HepG2 (cell line): ENCODE data around the gene CMIP. TPM values are rescaled to one million over a fixed set of nuclear protein-coding genes. Genes with fewer than 3 reads are reported as not detected.

Experiments
- AHR ChIP-seq: IDR thresholded peaks from 2 replicates; pipeline ENCODE4 v1.6.1; 2018; ENCODE audit warnings: missing genetic modification reagents, missing compliant biosample characterization
- CCDC6 ChIP-seq: sonication (generic); formaldehyde crosslinking; IDR thresholded peaks from 2 replicates; pipeline ENCODE4 v1.8.1; 2022; ENCODE audit warnings: mild to moderate bottlenecking, missing genetic modification reagents, moderate library complexity
- CREB1 ChIP-seq, 2 experiments: fragments of 450-650 bp in 1 of 2; IDR thresholded peaks; 2 replicates each; pipeline ENCODE4 v1.6.1; 2016 to 2017; ENCODE audit warnings: control low read depth in 1 of 2, mild to moderate bottlenecking in 1 of 2, missing compliant biosample characterization in 1 of 2, missing genetic modification characterization in 1 of 2
- FOXC1 ChIP-seq: sonication (generic); formaldehyde crosslinking; IDR thresholded peaks from 2 replicates; pipeline ENCODE4 v1.8.0; 2022; ENCODE audit warnings: mild to moderate bottlenecking, missing genetic modification reagents, borderline replicate concordance
- FOXK2 ChIP-seq: fragments of 450-650 bp; IDR thresholded peaks from 2 replicates; pipeline ENCODE4 v1.6.1; 2016
- FOXO1 ChIP-seq: sonication (generic); formaldehyde crosslinking; IDR thresholded peaks from 2 replicates; pipeline ENCODE4 v1.4.0; 2020; ENCODE audit warnings: missing genetic modification reagents
- MTA1 ChIP-seq: sonication (generic); formaldehyde crosslinking; IDR thresholded peaks from 2 replicates; pipeline ENCODE4 v1.4.0; 2020; ENCODE audit warnings: missing genetic modification reagents, mild to moderate bottlenecking, borderline replicate concordance
- MTF1 ChIP-seq: sonication (generic); formaldehyde crosslinking; IDR thresholded peaks from 2 replicates; pipeline ENCODE4 v1.5.0; 2020; ENCODE audit warnings: missing genetic modification reagents
- RFX5 ChIP-seq: IDR thresholded peaks from 2 replicates; pipeline ENCODE4 v1.6.1; 2011; ENCODE audit warnings: low read depth, low read length, improper control_type of control experiment
- SNAPC2 ChIP-seq: sonication (generic); formaldehyde crosslinking; IDR thresholded peaks from 2 replicates; pipeline ENCODE4 v1.8.1; 2022; ENCODE audit warnings: mild to moderate bottlenecking, missing genetic modification reagents
- SP4 ChIP-seq: sonication (generic); formaldehyde crosslinking; IDR thresholded peaks from 2 replicates; pipeline ENCODE4 v1.8.1; 2023; ENCODE audit warnings: mild to moderate bottlenecking, missing genetic modification reagents
- SRF ChIP-seq: IDR thresholded peaks from 2 replicates; pipeline ENCODE4 v1.6.1; 2011; ENCODE audit warnings: mild to moderate bottlenecking, low read depth, low read length, moderate library complexity
- THRA ChIP-seq: sonication (generic); formaldehyde crosslinking; IDR thresholded peaks from 2 replicates; pipeline ENCODE4 v1.4.0; 2020; ENCODE audit warnings: missing genetic modification reagents, borderline replicate concordance
- TRIM24 ChIP-seq: sonication (generic); formaldehyde crosslinking; IDR thresholded peaks from 2 replicates; pipeline ENCODE4 v1.8.0; 2022; ENCODE audit warnings: mild to moderate bottlenecking, missing genetic modification reagents
- ZFP62 ChIP-seq: sonication (generic); formaldehyde crosslinking; IDR thresholded peaks from 2 replicates; pipeline ENCODE4 v1.4.0; 2020; ENCODE audit warnings: missing genetic modification reagents
- ZNF383 ChIP-seq: sonication (generic); formaldehyde crosslinking; IDR thresholded peaks from 2 replicates; pipeline ENCODE4 v1.4.0; 2020; ENCODE audit warnings: missing genetic modification reagents, mild to moderate bottlenecking, borderline replicate concordance
- ZNF598 ChIP-seq: sonication (generic); formaldehyde crosslinking; IDR thresholded peaks from 2 replicates; pipeline ENCODE4 v1.5.1; 2020; ENCODE audit warnings: mild to moderate bottlenecking, missing genetic modification reagents, borderline replicate concordance
- ZNF607 ChIP-seq: sonication (generic); formaldehyde crosslinking; IDR thresholded peaks from 2 replicates; pipeline ENCODE4 v1.5.1; 2020; ENCODE audit warnings: missing genetic modification reagents, mild to moderate bottlenecking, borderline replicate concordance
- ZNF616 ChIP-seq: sonication (generic); formaldehyde crosslinking; IDR thresholded peaks from 2 replicates; pipeline ENCODE4 v1.5.0; 2020; ENCODE audit warnings: low read depth, mild to moderate bottlenecking, missing genetic modification reagents
- ZNF766 ChIP-seq: sonication (generic); formaldehyde crosslinking; IDR thresholded peaks from 2 replicates; pipeline ENCODE4 v1.5.0; 2020; ENCODE audit warnings: missing genetic modification reagents, borderline replicate concordance
- ZNF891 ChIP-seq: sonication (generic); formaldehyde crosslinking; IDR thresholded peaks from 2 replicates; pipeline ENCODE4 v1.5.0; 2020; ENCODE audit warnings: mild to moderate bottlenecking, missing genetic modification reagents
- ZSCAN30 ChIP-seq: sonication (generic); formaldehyde crosslinking; IDR thresholded peaks from 2 replicates; pipeline ENCODE4 v1.5.0; 2020; ENCODE audit warnings: mild to moderate bottlenecking, missing genetic modification reagents
- polyA plus RNA-seq, 8 experiments: library from polyadenylated mRNA; depleted of rRNA in 3 of 8; stranded (reverse) in 7 of 8; unstranded in 1 of 8; fragments of >200 nt; fragmentation: Illumina TruSeq in 4 of 8; extraction: Trizol in 4 of 8; gene quantifications; 2 replicates each; pipeline versions ENCODE4 v1.2.1 to v1.2.3, GENCODE V29; 2011 to 2016; ENCODE audit warnings: low read depth in 4 of 8, missing spikeins in 1 of 8, mixed read lengths in 1 of 8; ENCODE audit not compliant: insufficient read depth in 1 of 8
- total RNA-seq, 5 experiments: library from RNA; depleted of rRNA; stranded (reverse); fragments of >200 nt; fragmentation: Illumina TruSeq; extraction: Trizol; gene quantifications; 2 replicates each; pipeline ENCODE4 v1.2.3, GENCODE V29; 2016; ENCODE audit warnings: low read depth in 1 of 5
- TF ChIP-seq, protein P1 (sequence below): sonication (generic); formaldehyde crosslinking; IDR thresholded peaks from 2 replicates; pipeline ENCODE4 v1.4.0; 2020; ENCODE audit warnings: missing genetic modification reagents
- TF ChIP-seq, protein P2 (sequence below): sonication (generic); formaldehyde crosslinking; IDR thresholded peaks from 2 replicates; pipeline ENCODE4 v1.5.0; 2020; ENCODE audit warnings: mild to moderate bottlenecking, missing genetic modification reagents, borderline replicate concordance
- TF ChIP-seq, protein P3 (sequence below): sonication (generic); formaldehyde crosslinking; IDR thresholded peaks from 2 replicates; pipeline ENCODE4 v1.4.0; 2020; ENCODE audit warnings: mild to moderate bottlenecking, low read depth, missing genetic modification reagents

The CMIP gene
- total and polyA plus RNA-seq, 2 of the 13 experiments (the other 11 are each of a cell fraction or from before 2014, with no cell fraction given) = 10.9 to 18.1 TPM

GRCh38 chr16:81553080-81553813 is 108.6 kb downstream of the CMIP start (continued):
- TF ChIP-seq ZNF598 (CRISPR knock-in tag) (no peak; the same call in 1 of the 2 replicates), ZNF616 (CRISPR knock-in tag) (no peak), MTF1 (CRISPR knock-in tag) (no peak), MTA1 (peak; percentile 96), AHR (CRISPR knock-in tag) (peak; percentile 32; the same call in 1 of the 2 replicates), ZNF891 (CRISPR knock-in tag) (peak; percentile 68), THRA (CRISPR knock-in tag) (peak; percentile 73; the same call in 1 of the 2 replicates), ZNF766 (CRISPR knock-in tag) (0 out of 2 replicates have a peak, but pooled peaks have one; percentile 58), TRIM24 (CRISPR knock-in tag) (no peak), ZNF607 (CRISPR knock-in tag) (peak; percentile 36; the same call in 1 of the 2 replicates), SNAPC2 (peak; percentile 72; the same call in 1 of the 2 replicates), FOXO1 (CRISPR knock-in tag) (peak; percentile 60), FOXK2 (no peak), ZNF383 (CRISPR knock-in tag) (peak; percentile 86; the same call in 1 of the 2 replicates), CCDC6 (CRISPR knock-in tag) (no peak), SP4 (CRISPR knock-in tag) (peak; percentile 49), RFX5 (no peak), SRF (no peak), ZSCAN30 (CRISPR knock-in tag) (no peak), CREB1 (IDR thresholded peaks at IDR 0.05) (no peak), CREB1 (CRISPR knock-in tag; IDR thresholded peaks at IDR 0.05) (no peak), FOXC1 (CRISPR knock-in tag) (0 out of 2 replicates have a peak, but pooled peaks have one; percentile 53), ZFP62 (CRISPR knock-in tag) (no peak)
- TF ChIP-seq, protein P1, sequence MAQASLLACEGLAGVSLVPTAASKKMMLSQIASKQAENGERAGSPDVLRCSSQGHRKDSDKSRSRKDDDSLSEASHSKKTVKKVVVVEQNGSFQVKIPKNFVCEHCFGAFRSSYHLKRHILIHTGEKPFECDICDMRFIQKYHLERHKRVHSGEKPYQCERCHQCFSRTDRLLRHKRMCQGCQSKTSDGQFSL = peak; percentile 70; the same call in 1 of the 2 replicates
- TF ChIP-seq, protein P2, sequence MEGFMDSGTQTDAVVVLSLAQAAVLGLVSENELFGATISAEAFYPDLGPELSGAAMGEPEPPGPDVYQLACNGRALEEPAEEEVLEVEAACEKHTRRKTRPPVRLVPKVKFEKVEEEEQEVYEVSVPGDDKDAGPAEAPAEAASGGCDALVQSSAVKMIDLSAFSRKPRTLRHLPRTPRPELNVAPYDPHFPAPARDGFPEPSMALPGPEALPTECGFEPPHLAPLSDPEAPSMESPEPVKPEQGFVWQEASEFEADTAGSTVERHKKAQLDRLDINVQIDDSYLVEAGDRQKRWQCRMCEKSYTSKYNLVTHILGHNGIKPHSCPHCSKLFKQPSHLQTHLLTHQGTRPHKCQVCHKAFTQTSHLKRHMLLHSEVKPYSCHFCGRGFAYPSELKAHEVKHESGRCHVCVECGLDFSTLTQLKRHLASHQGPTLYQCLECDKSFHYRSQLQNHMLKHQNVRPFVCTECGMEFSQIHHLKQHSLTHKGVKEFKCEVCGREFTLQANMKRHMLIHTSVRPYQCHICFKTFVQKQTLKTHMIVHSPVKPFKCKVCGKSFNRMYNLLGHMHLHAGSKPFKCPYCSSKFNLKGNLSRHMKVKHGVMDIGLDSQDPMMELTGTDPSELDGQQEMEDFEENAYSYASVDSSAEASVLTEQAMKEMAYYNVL (CRISPR knock-in tag) = peak; percentile 67; the same call in 1 of the 2 replicates
- TF ChIP-seq, protein P3, sequence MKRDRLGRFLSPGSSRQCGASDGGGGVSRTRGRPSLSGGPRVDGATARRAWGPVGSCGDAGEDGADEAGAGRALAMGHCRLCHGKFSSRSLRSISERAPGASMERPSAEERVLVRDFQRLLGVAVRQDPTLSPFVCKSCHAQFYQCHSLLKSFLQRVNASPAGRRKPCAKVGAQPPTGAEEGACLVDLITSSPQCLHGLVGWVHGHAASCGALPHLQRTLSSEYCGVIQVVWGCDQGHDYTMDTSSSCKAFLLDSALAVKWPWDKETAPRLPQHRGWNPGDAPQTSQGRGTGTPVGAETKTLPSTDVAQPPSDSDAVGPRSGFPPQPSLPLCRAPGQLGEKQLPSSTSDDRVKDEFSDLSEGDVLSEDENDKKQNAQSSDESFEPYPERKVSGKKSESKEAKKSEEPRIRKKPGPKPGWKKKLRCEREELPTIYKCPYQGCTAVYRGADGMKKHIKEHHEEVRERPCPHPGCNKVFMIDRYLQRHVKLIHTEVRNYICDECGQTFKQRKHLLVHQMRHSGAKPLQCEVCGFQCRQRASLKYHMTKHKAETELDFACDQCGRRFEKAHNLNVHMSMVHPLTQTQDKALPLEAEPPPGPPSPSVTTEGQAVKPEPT (CRISPR knock-in tag) = peak; percentile 85; the same call in 1 of the 2 replicates
